GM23338 (cell line): ENCODE measurements around the gene MYCBPAP. TPM values are rescaled to one million over a fixed set of nuclear protein-coding genes. Genes with fewer than 3 reads are reported as not detected.

Experiments used
- ATAC-seq: fragments of 200-7000 bp; cut with Tn5 transposase; 3 replicates; pipeline ENCODE4 v1.9.1; 2020
- DNase-seq: peaks from one replicate; pipeline ENCODE4 v3.0.0-alpha.2; 2015; ENCODE audit warnings: low spot score
- H2AFZ ChIP-seq: fragments of 200-600 bp; sonication (generic); 2 replicates; pipeline ENCODE4 v1.8.0; 2016; ENCODE audit warnings: antibody characterized with exemption, mild to moderate bottlenecking, moderate library complexity
- H3F3A ChIP-seq: fragments of 200-600 bp; sonication (generic); replicated peaks from 2 replicates; pipeline ENCODE4 v1.8.0; 2017; ENCODE audit warnings: antibody characterized with exemption, mixed run types, low read depth
- H3K27ac ChIP-seq: fragments of 200-600 bp; sonication (generic); 2 replicates; pipeline ENCODE4 v1.6.1; 2016; ENCODE audit warnings: low read depth
- H3K27me3 ChIP-seq: fragments of 200-600 bp; sonication (generic); 2 replicates; pipeline ENCODE4 v1.8.0; 2016; ENCODE audit warnings: mild to moderate bottlenecking, mixed run types, moderate library complexity; ENCODE audit not compliant: insufficient read depth
- H3K36me3 ChIP-seq: fragments of 200-600 bp; sonication (generic); 2 replicates; pipeline ENCODE4 v1.8.0; 2016; ENCODE audit warnings: mild to moderate bottlenecking; ENCODE audit not compliant: insufficient read depth
- H3K4me1 ChIP-seq: fragments of 200-600 bp; sonication (generic); 2 replicates; pipeline ENCODE4 v1.8.0; 2016; ENCODE audit warnings: mild to moderate bottlenecking, moderate library complexity; ENCODE audit not compliant: insufficient read depth
- H3K4me2 ChIP-seq: fragments of 200-600 bp; sonication (generic); 2 replicates; pipeline ENCODE4 v1.7.1; 2017; ENCODE audit warnings: mixed run types
- H3K4me3 ChIP-seq: fragments of 200-600 bp; sonication (generic); 2 replicates; pipeline ENCODE4 v1.6.1; 2016; ENCODE audit warnings: mixed run types
- H3K79me2 ChIP-seq: fragments of 200-600 bp; sonication (generic); replicated peaks from 2 replicates; pipeline ENCODE4 v1.8.0; 2017; ENCODE audit warnings: mild to moderate bottlenecking; ENCODE audit not compliant: insufficient read depth
- H3K9me2 ChIP-seq: fragments of 200-600 bp; sonication (generic); 2 replicates; pipeline ENCODE4 v1.8.0; 2017; ENCODE audit not compliant: insufficient read depth
- H4K20me1 ChIP-seq: fragments of 200-600 bp; sonication (generic); replicated peaks from 2 replicates; pipeline ENCODE4 v1.8.0; 2017; ENCODE audit warnings: mild to moderate bottlenecking; ENCODE audit not compliant: insufficient read depth
- H3K27ac Mint-ChIP-seq: 2 replicates; pipeline ENCODE4 v1.8.0; 2020; ENCODE audit warnings: inconsistent platforms, mild to moderate bottlenecking, moderate library complexity, mixed read lengths
- H3K27me3 Mint-ChIP-seq: 3 replicates; pipeline ENCODE4 v1.8.0; 2022; ENCODE audit warnings: low read depth, mild to moderate bottlenecking, moderate library complexity, mixed read lengths, inconsistent platforms; ENCODE audit not compliant: insufficient read depth, poor library complexity
- H3K36me3 Mint-ChIP-seq: 3 replicates; pipeline ENCODE4 v1.8.0; 2021; ENCODE audit warnings: low read depth, mild to moderate bottlenecking, inconsistent platforms, moderate library complexity, mixed read lengths
- H3K4me1 Mint-ChIP-seq: 3 replicates; pipeline ENCODE4 v1.8.0; 2020; ENCODE audit warnings: mild to moderate bottlenecking, inconsistent platforms, mixed read lengths
- H3K4me3 Mint-ChIP-seq: 3 replicates; pipeline ENCODE4 v1.8.0; 2021; ENCODE audit warnings: moderate library complexity, mild to moderate bottlenecking, inconsistent platforms, mixed read lengths
- H3K9me3 Mint-ChIP-seq: 3 replicates; pipeline ENCODE4 v1.8.0; 2020; ENCODE audit warnings: moderate library complexity, mild to moderate bottlenecking, inconsistent platforms, mixed read lengths
- CTCF ChIP-seq, 2 experiments: fragments of 200-600 bp in 1 of 2; sonication (generic) in 1 of 2; conservative IDR thresholded peaks; 2 replicates each; pipeline versions ENCODE4 v1.5.1 to v1.6.1; 2016 to 2017; ENCODE audit warnings: antibody characterized with exemption in 2 of 2, low read depth in 2 of 2, mild to moderate bottlenecking in 2 of 2, moderate library complexity in 1 of 2
- ETS1 ChIP-seq: IDR thresholded peaks from 2 replicates; pipeline ENCODE4 v1.6.1; 2016; ENCODE audit warnings: antibody characterized with exemption
- EZH2phosphoT487 ChIP-seq: fragments of 200-600 bp; sonication (generic); IDR thresholded peaks from one replicate; pipeline ENCODE4 v1.8.1; 2018; ENCODE audit warnings: antibody characterized with exemption; ENCODE audit not compliant: unreplicated experiment
- POLR2AphosphoS5 ChIP-seq: IDR thresholded peaks from 2 replicates; pipeline ENCODE4 v1.6.1; 2016; ENCODE audit warnings: antibody characterized with exemption, low read depth
- STAT1 ChIP-seq: IDR thresholded peaks from one replicate; pipeline ENCODE4 v1.6.1; 2016; ENCODE audit warnings: antibody characterized with exemption; ENCODE audit not compliant: unreplicated experiment
- ZNF114 ChIP-seq: fragments of 250-450 bp; sonication (Bioruptor Pico); IDR thresholded peaks from 2 replicates; pipeline ENCODE4 v1.5.0; 2020; ENCODE audit warnings: mild to moderate bottlenecking, moderate library complexity
- ZNF462 ChIP-seq: fragments of 250-450 bp; sonication (Bioruptor Pico); IDR thresholded peaks from 2 replicates; pipeline ENCODE4 v1.5.0; 2020; ENCODE audit warnings: mild to moderate bottlenecking, moderate library complexity
- polyA plus RNA-seq: library from polyadenylated mRNA; unstranded; fragments of >200 nt; fragmentation: Nextera tagmentation; extraction: Ambion mirVana; gene quantifications from 2 replicates; pipeline ENCODE4 v1.2.1, GENCODE V29; 2016
- total RNA-seq: library from RNA; depleted of rRNA; stranded (reverse); fragments of >200 nt; shearing (Covaris generic); gene quantifications from 2 replicates; pipeline ENCODE4 v1.2.3, GENCODE V29; 2014

The MYCBPAP gene
- total and polyA plus RNA-seq, 2 experiments from 2014 or later: 0.63 to 1.7 TPM

GRCh38 chr17:50545311-50545710 is 37.1 kb downstream of the MYCBPAP start:
- Histone ChIP-seq H3K4me3 (no peak overlapping the region), H3K9me2 (no peaks in the 10 kb centered on the region), H3K4me2 (no peak overlapping the region), H3K27me3 (peaks cover 11% of the 10 kb centered on the region), H3K36me3 (no peaks in the 10 kb centered on the region), H3K79me2 (no peaks in the 10 kb centered on the region), H4K20me1 (no peaks in the 10 kb centered on the region), H2AFZ (no peak overlapping the region), H3F3A (no peaks in the 10 kb centered on the region), H3K4me1 (peaks cover 18% of the 10 kb centered on the region; the same call in 1 of the 2 replicates), H3K27ac (no peak overlapping the region)
- Mint-ChIP-seq H3K4me3 (no peak overlapping the region), H3K27ac (no peak overlapping the region), H3K36me3 (no peaks in the 10 kb centered on the region; the same call in 2 of the 3 replicates), H3K27me3 (peaks cover 24% of the 10 kb centered on the region), H3K4me1 (peaks cover 20% of the 10 kb centered on the region), H3K9me3 (no peaks in the 10 kb centered on the region)
- DNase-seq: no peak
- no peak for ATAC-seq
- no peak for TF ChIP-seq ETS1

GRCh38 chr17:50546701-50547034 is 38.4 kb downstream of the MYCBPAP start:
- Mint-ChIP-seq H3K27me3 (peaks cover 19% of the 10 kb centered on the region), H3K4me3 (peak overlapping the region; percentile 43), H3K36me3 (no peaks in the 10 kb centered on the region; the same call in 2 of the 3 replicates), H3K9me3 (no peaks in the 10 kb centered on the region), H3K4me1 (peaks cover 22% of the 10 kb centered on the region), H3K27ac (no peak overlapping the region)
- Histone ChIP-seq H3K4me2 (peak overlapping the region; percentile 83; the same call in 1 of the 2 replicates), H3K4me1 (peaks cover 14% of the 10 kb centered on the region; the same call in 1 of the 2 replicates), H3K36me3 (no peaks in the 10 kb centered on the region), H2AFZ (no peak overlapping the region; the same call in 1 of the 2 replicates), H3K27me3 (no peaks in the 10 kb centered on the region), H3K79me2 (no peaks in the 10 kb centered on the region), H3K9me2 (no peaks in the 10 kb centered on the region), H3F3A (no peaks in the 10 kb centered on the region), H3K4me3 (peak overlapping the region; percentile 67; the same call in 1 of the 2 replicates), H3K27ac (no peak overlapping the region), H4K20me1 (no peaks in the 10 kb centered on the region)
- TF ChIP-seq EZH2phosphoT487 (no peak), ZNF462 (CRISPR knock-in tag) (no peak), CTCF (conservative IDR thresholded peaks at IDR 0.05; ENCODE audit: low read depth in 2 of 2) (no peak), POLR2AphosphoS5 (no peak), ETS1 (no peak), ZNF114 (CRISPR knock-in tag) (no peak), STAT1 (no peak)
- DNase-seq (no peak), ATAC-seq (no peak)
